ENCODE data around the gene RBM28.
A peak's percentile ranks its signal among the peaks of the same experiment; 100 is the strongest.

RBM28 gene

GRCh38 chr7:128349466-128349825 is 5.7 kb upstream of the RBM28 start:
- TF ChIP-seq USF1 (IDR thresholded peaks at IDR 0.05) (no peak), FOXM1 (IDR thresholded peaks at IDR 0.05; ENCODE audit: borderline replicate concordance, low read depth) (no peak), ZBTB7A (IDR thresholded peaks at IDR 0.05; ENCODE audit: low read depth) (no peak), TEAD4 (IDR thresholded peaks at IDR 0.05) (no peak), TAF1 (IDR thresholded peaks at IDR 0.05; ENCODE audit: low read depth) (no peak), CREB1 (IDR thresholded peaks at IDR 0.05; ENCODE audit: low read depth) (no peak), TCF12 (IDR thresholded peaks at IDR 0.05; ENCODE audit: low read depth) (no peak), RAD21 (IDR thresholded peaks at IDR 0.05; ENCODE audit: low read depth) (no peak), MAX (IDR thresholded peaks at IDR 0.05) (no peak), EGR1 (IDR thresholded peaks at IDR 0.05) (no peak), YY1 (IDR thresholded peaks at IDR 0.05; ENCODE audit: low read depth) (no peak), CEBPB (IDR thresholded peaks at IDR 0.05) (no peak), NFIC (IDR thresholded peaks at IDR 0.05) (no peak), EP300 (IDR thresholded peaks at IDR 0.05; ENCODE audit: borderline replicate concordance) (no peak)
- TF ChIP-seq, protein P1, sequence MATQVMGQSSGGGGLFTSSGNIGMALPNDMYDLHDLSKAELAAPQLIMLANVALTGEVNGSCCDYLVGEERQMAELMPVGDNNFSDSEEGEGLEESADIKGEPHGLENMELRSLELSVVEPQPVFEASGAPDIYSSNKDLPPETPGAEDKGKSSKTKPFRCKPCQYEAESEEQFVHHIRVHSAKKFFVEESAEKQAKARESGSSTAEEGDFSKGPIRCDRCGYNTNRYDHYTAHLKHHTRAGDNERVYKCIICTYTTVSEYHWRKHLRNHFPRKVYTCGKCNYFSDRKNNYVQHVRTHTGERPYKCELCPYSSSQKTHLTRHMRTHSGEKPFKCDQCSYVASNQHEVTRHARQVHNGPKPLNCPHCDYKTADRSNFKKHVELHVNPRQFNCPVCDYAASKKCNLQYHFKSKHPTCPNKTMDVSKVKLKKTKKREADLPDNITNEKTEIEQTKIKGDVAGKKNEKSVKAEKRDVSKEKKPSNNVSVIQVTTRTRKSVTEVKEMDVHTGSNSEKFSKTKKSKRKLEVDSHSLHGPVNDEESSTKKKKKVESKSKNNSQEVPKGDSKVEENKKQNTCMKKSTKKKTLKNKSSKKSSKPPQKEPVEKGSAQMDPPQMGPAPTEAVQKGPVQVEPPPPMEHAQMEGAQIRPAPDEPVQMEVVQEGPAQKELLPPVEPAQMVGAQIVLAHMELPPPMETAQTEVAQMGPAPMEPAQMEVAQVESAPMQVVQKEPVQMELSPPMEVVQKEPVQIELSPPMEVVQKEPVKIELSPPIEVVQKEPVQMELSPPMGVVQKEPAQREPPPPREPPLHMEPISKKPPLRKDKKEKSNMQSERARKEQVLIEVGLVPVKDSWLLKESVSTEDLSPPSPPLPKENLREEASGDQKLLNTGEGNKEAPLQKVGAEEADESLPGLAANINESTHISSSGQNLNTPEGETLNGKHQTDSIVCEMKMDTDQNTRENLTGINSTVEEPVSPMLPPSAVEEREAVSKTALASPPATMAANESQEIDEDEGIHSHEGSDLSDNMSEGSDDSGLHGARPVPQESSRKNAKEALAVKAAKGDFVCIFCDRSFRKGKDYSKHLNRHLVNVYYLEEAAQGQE (IDR thresholded peaks at IDR 0.05; ENCODE audit: low read depth): no peak

DNA sequence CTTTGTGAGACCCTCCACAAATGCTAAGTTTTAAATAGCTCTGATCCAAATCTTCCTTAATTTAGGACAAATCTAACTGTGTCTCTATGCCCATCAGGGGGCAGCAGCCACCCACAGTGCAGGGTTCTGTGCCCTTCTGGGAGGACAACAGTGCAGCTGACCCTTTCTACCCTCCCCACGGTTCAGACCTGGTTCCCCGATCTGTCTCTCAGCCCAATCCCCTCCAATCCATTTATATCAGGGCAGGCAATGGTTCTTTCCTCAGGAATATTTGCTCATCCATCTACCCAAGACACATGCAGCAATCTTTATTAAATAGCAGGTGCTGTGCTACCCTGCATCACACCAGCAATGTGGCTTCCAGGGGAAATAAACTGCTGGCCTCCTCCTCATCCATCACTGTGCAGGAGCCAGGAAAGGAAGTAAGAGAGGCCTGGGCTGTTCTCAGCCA is 4.0 kb upstream of the RBM28 start:
- TF ChIP-seq FOXM1 (IDR thresholded peaks at IDR 0.05; ENCODE audit: borderline replicate concordance, low read depth) (no peak), NFIC (IDR thresholded peaks at IDR 0.05) (no peak), CEBPB (IDR thresholded peaks at IDR 0.05) (no peak), TEAD4 (IDR thresholded peaks at IDR 0.05) (no peak), TAF1 (IDR thresholded peaks at IDR 0.05; ENCODE audit: low read depth) (no peak), RAD21 (IDR thresholded peaks at IDR 0.05; ENCODE audit: low read depth) (peak; percentile 92), EGR1 (IDR thresholded peaks at IDR 0.05) (no peak), YY1 (IDR thresholded peaks at IDR 0.05; ENCODE audit: low read depth) (no peak)

- TF ChIP-seq USF1 (IDR thresholded peaks at IDR 0.05): no peak
- TF ChIP-seq TCF12 (IDR thresholded peaks at IDR 0.05; ENCODE audit: low read depth): no peak
- no peak for TF ChIP-seq CEBPB (IDR thresholded peaks at IDR 0.05)
- TF ChIP-seq EGR1 (IDR thresholded peaks at IDR 0.05): no peak
- TF ChIP-seq CREB1 (IDR thresholded peaks at IDR 0.05; ENCODE audit: low read depth): no peak
- no peak for TF ChIP-seq NFIC (IDR thresholded peaks at IDR 0.05)
- no peak for TF ChIP-seq TEAD4 (IDR thresholded peaks at IDR 0.05)
- TF ChIP-seq, protein P1 (IDR thresholded peaks at IDR 0.05; ENCODE audit: low read depth): no peak
- TF ChIP-seq YY1 (IDR thresholded peaks at IDR 0.05; ENCODE audit: low read depth): no peak
- no peak for TF ChIP-seq TAF1 (IDR thresholded peaks at IDR 0.05; ENCODE audit: low read depth)
- no peak for TF ChIP-seq ZBTB7A (IDR thresholded peaks at IDR 0.05; ENCODE audit: low read depth)
- TF ChIP-seq RAD21 (IDR thresholded peaks at IDR 0.05; ENCODE audit: low read depth): no peak
- no peak for TF ChIP-seq EP300 (IDR thresholded peaks at IDR 0.05; ENCODE audit: borderline replicate concordance)
Measured at GRCh38 chr7:128344431-128344774, 695 bp upstream of the RBM28 start.

- TF ChIP-seq CREB1 (IDR thresholded peaks at IDR 0.05; ENCODE audit: low read depth): no peak
- TF ChIP-seq USF1 (IDR thresholded peaks at IDR 0.05): no peak
- TF ChIP-seq TAF1 (IDR thresholded peaks at IDR 0.05; ENCODE audit: low read depth): no peak
- TF ChIP-seq FOXM1 (IDR thresholded peaks at IDR 0.05; ENCODE audit: borderline replicate concordance, low read depth): no peak
- no peak for TF ChIP-seq YY1 (IDR thresholded peaks at IDR 0.05; ENCODE audit: low read depth)
- TF ChIP-seq ZBTB7A (IDR thresholded peaks at IDR 0.05; ENCODE audit: low read depth): no peak
- TF ChIP-seq TCF12 (IDR thresholded peaks at IDR 0.05; ENCODE audit: low read depth): no peak
- no peak for TF ChIP-seq EP300 (IDR thresholded peaks at IDR 0.05; ENCODE audit: borderline replicate concordance)
- no peak for TF ChIP-seq NFIC (IDR thresholded peaks at IDR 0.05)
- TF ChIP-seq EGR1 (IDR thresholded peaks at IDR 0.05): no peak
- no peak for TF ChIP-seq RAD21 (IDR thresholded peaks at IDR 0.05; ENCODE audit: low read depth)
- TF ChIP-seq CEBPB (IDR thresholded peaks at IDR 0.05): no peak
- TF ChIP-seq, protein P1 (IDR thresholded peaks at IDR 0.05; ENCODE audit: low read depth): no peak
- TF ChIP-seq TEAD4 (IDR thresholded peaks at IDR 0.05): no peak
- TF ChIP-seq MAX (IDR thresholded peaks at IDR 0.05): no peak
Measured at GRCh38 chr7:128341733-128342132, 2.0 kb downstream of the RBM28 start.
